ENCODE data around the gene BRK1.

DNA sequence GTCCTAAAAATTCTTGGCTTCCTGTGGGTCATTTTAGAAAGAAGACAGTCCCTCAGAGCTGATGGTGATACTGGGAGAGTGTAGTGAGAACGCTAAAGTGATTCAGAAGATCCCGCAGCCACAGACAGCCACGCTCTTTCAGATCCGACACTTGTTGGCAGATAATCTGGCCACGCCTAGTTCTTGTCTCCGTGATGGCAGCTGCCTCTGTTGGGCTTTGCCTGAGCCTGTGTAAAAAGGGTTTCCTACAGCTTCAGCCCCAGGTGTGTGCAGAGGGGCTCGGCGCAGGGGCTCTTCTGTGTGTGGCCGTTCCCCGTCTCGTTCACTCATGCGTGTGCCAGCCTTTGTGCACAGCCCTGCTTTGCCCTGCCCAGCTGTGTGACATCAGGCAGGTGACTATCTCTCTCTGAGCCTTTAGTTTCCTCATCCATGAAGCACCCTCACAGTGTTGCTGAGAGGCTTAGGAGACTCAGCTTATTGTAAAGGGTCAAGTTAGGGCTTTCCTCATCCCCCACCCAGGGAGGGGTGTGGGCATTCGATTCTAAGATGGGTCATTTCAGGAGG lies 55.5 kb downstream of the BRK1 start:
- TF ChIP-seq, protein P1, sequence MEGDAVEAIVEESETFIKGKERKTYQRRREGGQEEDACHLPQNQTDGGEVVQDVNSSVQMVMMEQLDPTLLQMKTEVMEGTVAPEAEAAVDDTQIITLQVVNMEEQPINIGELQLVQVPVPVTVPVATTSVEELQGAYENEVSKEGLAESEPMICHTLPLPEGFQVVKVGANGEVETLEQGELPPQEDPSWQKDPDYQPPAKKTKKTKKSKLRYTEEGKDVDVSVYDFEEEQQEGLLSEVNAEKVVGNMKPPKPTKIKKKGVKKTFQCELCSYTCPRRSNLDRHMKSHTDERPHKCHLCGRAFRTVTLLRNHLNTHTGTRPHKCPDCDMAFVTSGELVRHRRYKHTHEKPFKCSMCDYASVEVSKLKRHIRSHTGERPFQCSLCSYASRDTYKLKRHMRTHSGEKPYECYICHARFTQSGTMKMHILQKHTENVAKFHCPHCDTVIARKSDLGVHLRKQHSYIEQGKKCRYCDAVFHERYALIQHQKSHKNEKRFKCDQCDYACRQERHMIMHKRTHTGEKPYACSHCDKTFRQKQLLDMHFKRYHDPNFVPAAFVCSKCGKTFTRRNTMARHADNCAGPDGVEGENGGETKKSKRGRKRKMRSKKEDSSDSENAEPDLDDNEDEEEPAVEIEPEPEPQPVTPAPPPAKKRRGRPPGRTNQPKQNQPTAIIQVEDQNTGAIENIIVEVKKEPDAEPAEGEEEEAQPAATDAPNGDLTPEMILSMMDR (IDR thresholded peaks at IDR 0.05; ENCODE audit: low read depth, low read length, missing input control) = no peak
- TF ChIP-seq FOXA1 (IDR thresholded peaks at IDR 0.05) = no peak
- TF ChIP-seq, protein P2, sequence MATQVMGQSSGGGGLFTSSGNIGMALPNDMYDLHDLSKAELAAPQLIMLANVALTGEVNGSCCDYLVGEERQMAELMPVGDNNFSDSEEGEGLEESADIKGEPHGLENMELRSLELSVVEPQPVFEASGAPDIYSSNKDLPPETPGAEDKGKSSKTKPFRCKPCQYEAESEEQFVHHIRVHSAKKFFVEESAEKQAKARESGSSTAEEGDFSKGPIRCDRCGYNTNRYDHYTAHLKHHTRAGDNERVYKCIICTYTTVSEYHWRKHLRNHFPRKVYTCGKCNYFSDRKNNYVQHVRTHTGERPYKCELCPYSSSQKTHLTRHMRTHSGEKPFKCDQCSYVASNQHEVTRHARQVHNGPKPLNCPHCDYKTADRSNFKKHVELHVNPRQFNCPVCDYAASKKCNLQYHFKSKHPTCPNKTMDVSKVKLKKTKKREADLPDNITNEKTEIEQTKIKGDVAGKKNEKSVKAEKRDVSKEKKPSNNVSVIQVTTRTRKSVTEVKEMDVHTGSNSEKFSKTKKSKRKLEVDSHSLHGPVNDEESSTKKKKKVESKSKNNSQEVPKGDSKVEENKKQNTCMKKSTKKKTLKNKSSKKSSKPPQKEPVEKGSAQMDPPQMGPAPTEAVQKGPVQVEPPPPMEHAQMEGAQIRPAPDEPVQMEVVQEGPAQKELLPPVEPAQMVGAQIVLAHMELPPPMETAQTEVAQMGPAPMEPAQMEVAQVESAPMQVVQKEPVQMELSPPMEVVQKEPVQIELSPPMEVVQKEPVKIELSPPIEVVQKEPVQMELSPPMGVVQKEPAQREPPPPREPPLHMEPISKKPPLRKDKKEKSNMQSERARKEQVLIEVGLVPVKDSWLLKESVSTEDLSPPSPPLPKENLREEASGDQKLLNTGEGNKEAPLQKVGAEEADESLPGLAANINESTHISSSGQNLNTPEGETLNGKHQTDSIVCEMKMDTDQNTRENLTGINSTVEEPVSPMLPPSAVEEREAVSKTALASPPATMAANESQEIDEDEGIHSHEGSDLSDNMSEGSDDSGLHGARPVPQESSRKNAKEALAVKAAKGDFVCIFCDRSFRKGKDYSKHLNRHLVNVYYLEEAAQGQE (IDR thresholded peaks at IDR 0.05) = no peak
- TF ChIP-seq RAD21 (IDR thresholded peaks at IDR 0.05) = no peak
- TF ChIP-seq, protein P3, sequence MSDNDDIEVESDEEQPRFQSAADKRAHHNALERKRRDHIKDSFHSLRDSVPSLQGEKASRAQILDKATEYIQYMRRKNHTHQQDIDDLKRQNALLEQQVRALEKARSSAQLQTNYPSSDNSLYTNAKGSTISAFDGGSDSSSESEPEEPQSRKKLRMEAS (IDR thresholded peaks at IDR 0.05) = no peak
- TF ChIP-seq, protein P4, sequence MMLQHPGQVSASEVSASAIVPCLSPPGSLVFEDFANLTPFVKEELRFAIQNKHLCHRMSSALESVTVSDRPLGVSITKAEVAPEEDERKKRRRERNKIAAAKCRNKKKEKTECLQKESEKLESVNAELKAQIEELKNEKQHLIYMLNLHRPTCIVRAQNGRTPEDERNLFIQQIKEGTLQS (IDR thresholded peaks at IDR 0.05) = no peak
- TF ChIP-seq YY1 (IDR thresholded peaks at IDR 0.05) = no peak

Measured in liver (tissue), 3 donors.